K562 (cell line): ENCODE data around the gene COL9A2. TPM values are rescaled to one million over a fixed set of nuclear protein-coding genes. Genes with fewer than 3 reads are reported as not detected.

Source experiments
- BRF1 ChIP-seq: IDR thresholded peaks from 3 replicates; pipeline ENCODE4 v1.6.1; 2011; ENCODE audit warnings: borderline replicate concordance, mild to moderate bottlenecking; ENCODE audit not compliant: insufficient read length; ENCODE audit errors: extremely low read depth
- E2F3 ChIP-seq: fragments of 250-450 bp; sonication (Bioruptor Pico); IDR thresholded peaks from 2 replicates; pipeline ENCODE4 v1.4.0; 2020; ENCODE audit warnings: mild to moderate bottlenecking
- L3MBTL2 ChIP-seq: fragments of 450-650 bp; IDR thresholded peaks from 2 replicates; pipeline ENCODE4 v1.6.1; 2016; ENCODE audit warnings: mild to moderate bottlenecking, moderate library complexity
- LCOR ChIP-seq: sonication (generic); formaldehyde crosslinking; IDR thresholded peaks from 2 replicates; pipeline ENCODE4 v1.8.0; 2022; ENCODE audit warnings: mild to moderate bottlenecking, missing genetic modification reagents
- NUFIP1 ChIP-seq: fragments of 450-650 bp; IDR thresholded peaks from 2 replicates; pipeline ENCODE4 v1.6.1; 2018; ENCODE audit not compliant: partially characterized antibody
- POLR2AphosphoS2 ChIP-seq: IDR thresholded peaks from 2 replicates; pipeline ENCODE4 v1.6.1; 2012; ENCODE audit warnings: low read length, improper control_type of control experiment
- PTBP1 ChIP-seq: fragments of 200-400 bp; formaldehyde crosslinking; IDR thresholded peaks from 2 replicates; pipeline ENCODE4 v1.6.1; 2017; ENCODE audit warnings: low read depth, low read length
- RFX1 ChIP-seq: fragments of 450-650 bp; IDR thresholded peaks from 2 replicates; pipeline ENCODE4 v1.6.1; 2016; ENCODE audit warnings: mild to moderate bottlenecking, moderate library complexity
- SETDB1 ChIP-seq: IDR thresholded peaks from one replicate; pipeline ENCODE4 v1.6.1; 2012; ENCODE audit warnings: low read length, control low read depth, inconsistent platforms
- SIRT6 ChIP-seq: IDR thresholded peaks from one replicate; pipeline ENCODE4 v1.6.1; 2012; ENCODE audit warnings: low read depth, mild to moderate bottlenecking, control low read depth, inconsistent platforms, low read length, moderate library complexity
- TAF9B ChIP-seq: fragments of 450-650 bp; IDR thresholded peaks from 2 replicates; pipeline ENCODE4 v1.6.1; 2018; ENCODE audit warnings: mild to moderate bottlenecking; ENCODE audit not compliant: partially characterized antibody
- TCF3 ChIP-seq: sonication (generic); formaldehyde crosslinking; IDR thresholded peaks from 2 replicates; pipeline ENCODE4 v1.4.0; 2020; ENCODE audit warnings: mild to moderate bottlenecking, missing genetic modification reagents
- ZC3H4 ChIP-seq: sonication (generic); formaldehyde crosslinking; IDR thresholded peaks from 2 replicates; pipeline ENCODE4 v1.9.0; 2021; ENCODE audit warnings: missing genetic modification reagents, borderline replicate concordance
- ZNF3 ChIP-seq: fragments of 250-450 bp; sonication (Bioruptor Pico); IDR thresholded peaks from 2 replicates; pipeline ENCODE4 v1.5.0; 2021; ENCODE audit warnings: mild to moderate bottlenecking, moderate library complexity
- ZNF436 ChIP-seq: fragments of 250-450, 450-650 bp; sonication (Bioruptor Pico); formaldehyde crosslinking; IDR thresholded peaks from 2 replicates; pipeline ENCODE4 v1.7.0; 2020; ENCODE audit warnings: mild to moderate bottlenecking
- ZNF778 ChIP-seq: fragments of 450-650 bp; formaldehyde crosslinking; IDR thresholded peaks from 2 replicates; pipeline ENCODE4 v1.4.0; 2020; ENCODE audit warnings: mild to moderate bottlenecking, moderate library complexity
- ZNF785 ChIP-seq: fragments of 250-450 bp; sonication (Bioruptor Pico); IDR thresholded peaks from 2 replicates; pipeline ENCODE4 v1.4.0; 2020; ENCODE audit warnings: mild to moderate bottlenecking
- ZSCAN32 ChIP-seq: fragments of 450-650 bp; formaldehyde crosslinking; IDR thresholded peaks from 2 replicates; pipeline ENCODE4 v1.4.0; 2020; ENCODE audit warnings: mild to moderate bottlenecking, moderate library complexity
- polyA plus RNA-seq, 8 experiments: library from polyadenylated mRNA; depleted of rRNA in 4 of 8; stranded (reverse) in 5 of 8; unstranded in 3 of 8; fragments of >200 nt; fragmentation: Nextera tagmentation in 2 of 8; fragmentation: Illumina TruSeq in 1 of 8; extraction: Ambion mirVana in 2 of 8; extraction: Trizol in 1 of 8; gene quantifications; 2 replicates each; pipeline versions ENCODE4 v1.2.1 to v1.2.3, GENCODE V29; 2011 to 2014; ENCODE audit warnings: inconsistent platforms in 1 of 8, missing spikeins in 1 of 8
- total RNA-seq, 7 experiments: library from RNA; depleted of rRNA in 6 of 7; stranded (reverse); fragments of >200 nt in 6 of 7; fragmentation: Illumina TruSeq in 2 of 7; extraction: Trizol in 2 of 7; gene quantifications; 2 replicates each; pipeline versions ENCODE4 v1.2.1 to v1.2.3, GENCODE V29; 2011 to 2021; ENCODE audit warnings: low replicate concordance in 1 of 7
- TF ChIP-seq, protein P1 (sequence below): IDR thresholded peaks from 2 replicates; pipeline ENCODE4 v1.6.1; 2014; ENCODE audit warnings: antibody characterized with exemption
- TF ChIP-seq, protein P2 (sequence below): fragments of 250-450 bp; sonication (Bioruptor Pico); IDR thresholded peaks from 2 replicates; pipeline ENCODE4 v1.5.0; 2020; ENCODE audit warnings: mild to moderate bottlenecking
- TF ChIP-seq, protein P3 (sequence below): fragments of 200-800 bp; sonication (Bioruptor generic); IDR thresholded peaks from 2 replicates; pipeline ENCODE4 v1.6.1; 2017; ENCODE audit warnings: missing genetic modification characterization, missing compliant biosample characterization

COL9A2 gene
- total and polyA plus RNA-seq, 9 of the 15 experiments (the other 6 are each of a cell fraction or from before 2014, with no cell fraction given), result 0.03 to 2.2 (median 0.31) TPM

DNA sequence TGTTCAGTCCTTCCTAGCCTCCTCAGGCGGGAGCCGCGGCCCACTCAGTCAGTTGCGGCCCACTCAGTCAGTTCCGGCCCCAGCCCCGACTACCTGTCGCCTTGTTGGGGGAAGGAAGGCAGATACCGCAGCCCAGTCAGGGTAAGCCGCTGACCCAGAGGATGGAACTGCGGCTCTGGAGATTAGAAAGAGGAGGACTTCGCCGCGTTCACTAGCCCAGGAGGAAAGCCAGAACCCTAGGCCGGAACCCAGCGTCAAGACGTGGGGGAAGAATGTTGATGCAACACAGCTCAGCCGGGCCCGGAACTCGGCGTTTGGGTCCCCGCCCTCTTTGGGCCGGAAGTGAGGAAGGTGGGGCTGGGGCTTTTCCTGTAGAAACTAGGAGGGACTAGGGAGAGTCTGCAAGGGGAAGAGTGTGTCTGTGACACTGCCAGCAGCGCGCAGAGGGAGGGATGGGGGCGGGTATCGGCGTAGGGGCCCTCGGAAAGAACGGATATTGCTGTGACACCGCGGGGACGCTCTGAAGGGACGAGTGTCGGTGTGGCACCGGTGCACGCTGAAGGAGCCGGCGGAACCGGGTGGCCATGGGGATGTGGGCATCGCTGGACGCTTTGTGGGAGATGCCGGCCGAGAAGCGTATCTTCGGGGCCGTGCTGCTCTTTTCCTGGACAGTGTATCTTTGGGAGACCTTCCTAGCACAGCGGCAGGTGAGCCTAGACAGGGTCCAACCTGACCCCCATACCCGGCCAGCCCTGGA lies 59.2 kb downstream of the COL9A2 start, which contains the start of gene ZMPSTE24 (continued):
- TF ChIP-seq SIRT6, result no peak
- TF ChIP-seq LCOR (CRISPR knock-in tag), result peak; percentile 76
- TF ChIP-seq, protein P1, sequence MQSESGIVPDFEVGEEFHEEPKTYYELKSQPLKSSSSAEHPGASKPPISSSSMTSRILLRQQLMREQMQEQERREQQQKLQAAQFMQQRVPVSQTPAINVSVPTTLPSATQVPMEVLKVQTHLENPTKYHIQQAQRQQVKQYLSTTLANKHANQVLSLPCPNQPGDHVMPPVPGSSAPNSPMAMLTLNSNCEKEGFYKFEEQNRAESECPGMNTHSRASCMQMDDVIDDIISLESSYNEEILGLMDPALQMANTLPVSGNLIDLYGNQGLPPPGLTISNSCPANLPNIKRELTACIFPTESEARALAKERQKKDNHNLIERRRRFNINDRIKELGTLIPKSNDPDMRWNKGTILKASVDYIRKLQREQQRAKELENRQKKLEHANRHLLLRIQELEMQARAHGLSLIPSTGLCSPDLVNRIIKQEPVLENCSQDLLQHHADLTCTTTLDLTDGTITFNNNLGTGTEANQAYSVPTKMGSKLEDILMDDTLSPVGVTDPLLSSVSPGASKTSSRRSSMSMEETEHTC, result peak; percentile 38; the same call in 1 of the 2 replicates
- TF ChIP-seq TAF9B, result peak; percentile 95
- TF ChIP-seq ZC3H4 (CRISPR knock-in tag), result no peak
- no peak for TF ChIP-seq BRF1
- peak; percentile 68; the same call in 1 of the 2 replicates for TF ChIP-seq PTBP1
- TF ChIP-seq, protein P2, sequence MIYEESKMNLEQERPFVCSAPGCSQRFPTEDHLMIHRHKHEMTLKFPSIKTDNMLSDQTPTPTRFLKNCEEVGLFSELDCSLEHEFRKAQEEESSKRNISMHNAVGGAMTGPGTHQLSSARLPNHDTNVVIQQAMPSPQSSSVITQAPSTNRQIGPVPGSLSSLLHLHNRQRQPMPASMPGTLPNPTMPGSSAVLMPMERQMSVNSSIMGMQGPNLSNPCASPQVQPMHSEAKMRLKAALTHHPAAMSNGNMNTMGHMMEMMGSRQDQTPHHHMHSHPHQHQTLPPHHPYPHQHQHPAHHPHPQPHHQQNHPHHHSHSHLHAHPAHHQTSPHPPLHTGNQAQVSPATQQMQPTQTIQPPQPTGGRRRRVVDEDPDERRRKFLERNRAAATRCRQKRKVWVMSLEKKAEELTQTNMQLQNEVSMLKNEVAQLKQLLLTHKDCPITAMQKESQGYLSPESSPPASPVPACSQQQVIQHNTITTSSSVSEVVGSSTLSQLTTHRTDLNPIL (CRISPR knock-in tag), result no peak
- no peak for TF ChIP-seq ZNF785 (CRISPR knock-in tag)
- TF ChIP-seq TCF3 (CRISPR knock-in tag), result peak; percentile 36
- TF ChIP-seq E2F3, result 0 out of 2 replicates have a peak, but pooled peaks have one; percentile 40
- TF ChIP-seq POLR2AphosphoS2, result 0 out of 2 replicates have a peak, but pooled peaks have one; percentile 46
- TF ChIP-seq, protein P3, sequence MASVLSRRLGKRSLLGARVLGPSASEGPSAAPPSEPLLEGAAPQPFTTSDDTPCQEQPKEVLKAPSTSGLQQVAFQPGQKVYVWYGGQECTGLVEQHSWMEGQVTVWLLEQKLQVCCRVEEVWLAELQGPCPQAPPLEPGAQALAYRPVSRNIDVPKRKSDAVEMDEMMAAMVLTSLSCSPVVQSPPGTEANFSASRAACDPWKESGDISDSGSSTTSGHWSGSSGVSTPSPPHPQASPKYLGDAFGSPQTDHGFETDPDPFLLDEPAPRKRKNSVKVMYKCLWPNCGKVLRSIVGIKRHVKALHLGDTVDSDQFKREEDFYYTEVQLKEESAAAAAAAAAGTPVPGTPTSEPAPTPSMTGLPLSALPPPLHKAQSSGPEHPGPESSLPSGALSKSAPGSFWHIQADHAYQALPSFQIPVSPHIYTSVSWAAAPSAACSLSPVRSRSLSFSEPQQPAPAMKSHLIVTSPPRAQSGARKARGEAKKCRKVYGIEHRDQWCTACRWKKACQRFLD (CRISPR knock-in tag), result peak; percentile 97
- TF ChIP-seq ZSCAN32 (CRISPR knock-in tag), result no peak
- TF ChIP-seq RFX1, result peak; percentile 63
- no peak for TF ChIP-seq ZNF436 (CRISPR knock-in tag)
- no peak for TF ChIP-seq NUFIP1
- no peak for TF ChIP-seq SETDB1
- TF ChIP-seq L3MBTL2, result peak; percentile 76
- TF ChIP-seq ZNF3, result no peak
- TF ChIP-seq ZNF778, result no peak
